Neural cell (in vitro differentiated cells): ENCODE measurements around the gene ALDH1A1. TPM values are rescaled to one million over a fixed set of nuclear protein-coding genes. Genes with fewer than 3 reads are reported as not detected.

Source experiments
- H2AFZ ChIP-seq: fragments of 200-600, 300-800 bp; sonication (generic), shearing (Covaris generic); 2 replicates; pipeline ENCODE4 v1.6.0; 2014; ENCODE audit warnings: low read depth, mild to moderate bottlenecking, antibody characterized with exemption, low read length, moderate library complexity
- H3F3A ChIP-seq: fragments of 200-600 bp; shearing (Covaris generic); 2 replicates; pipeline ENCODE4 v1.6.1; 2016; ENCODE audit warnings: mild to moderate bottlenecking, moderate library complexity, mixed read lengths, antibody characterized with exemption, low read length; ENCODE audit not compliant: insufficient read depth, poor library complexity, severe bottlenecking
- H3K27ac ChIP-seq: fragments of 200-600, 300-800 bp; sonication (generic), shearing (Covaris generic); 2 replicates; pipeline ENCODE4 v1.5.1; 2014; ENCODE audit warnings: mild to moderate bottlenecking, low read length, moderate library complexity
- H3K27me3 ChIP-seq: fragments of 300-800, 200-600 bp; sonication (generic), shearing (Covaris generic); 2 replicates; pipeline ENCODE4 v1.6.0; 2014; ENCODE audit warnings: mild to moderate bottlenecking, low read depth, low read length, moderate library complexity; ENCODE audit not compliant: insufficient read depth
- H3K36me3 ChIP-seq: fragments of 300-800, 200-600 bp; sonication (generic), shearing (Covaris generic); 2 replicates; pipeline ENCODE4 v1.5.1; 2014; ENCODE audit warnings: mild to moderate bottlenecking, antibody characterized with exemption, low read length, moderate library complexity; ENCODE audit not compliant: insufficient read depth
- H3K4me2 ChIP-seq: fragments of 300-800, 200-600 bp; sonication (generic), shearing (Covaris generic); 2 replicates; pipeline ENCODE4 v1.6.0; 2014; ENCODE audit warnings: mild to moderate bottlenecking, low read length
- H3K4me3 ChIP-seq: fragments of 300-800, 200-600 bp; sonication (generic), shearing (Covaris generic); 2 replicates; pipeline ENCODE4 v1.5.1; 2014; ENCODE audit warnings: mild to moderate bottlenecking, low read length, moderate library complexity
- H3K79me2 ChIP-seq: fragments of 200-600 bp; shearing (Covaris generic); replicated peaks from 2 replicates; pipeline ENCODE4 v1.6.0; 2014; ENCODE audit warnings: mild to moderate bottlenecking, low read length, moderate library complexity; ENCODE audit not compliant: insufficient read depth
- H3K9ac ChIP-seq: fragments of 300-800, 200-600 bp; sonication (generic), shearing (Covaris generic); 2 replicates; pipeline ENCODE4 v1.6.1; 2016; ENCODE audit warnings: mild to moderate bottlenecking, low read length, mixed read lengths
- H3K9me2 ChIP-seq: fragments of 200-600 bp; shearing (Covaris generic); 2 replicates; pipeline ENCODE4 v1.6.1; 2016; ENCODE audit warnings: mild to moderate bottlenecking, low read length, mixed read lengths; ENCODE audit not compliant: insufficient read depth
- H3K9me3 ChIP-seq: fragments of 200-600, 300-800 bp; sonication (generic), shearing (Covaris generic); 2 replicates; pipeline ENCODE4 v1.6.1; 2016; ENCODE audit warnings: mild to moderate bottlenecking, mixed run types, low read length, moderate library complexity, mixed read lengths
- H4K20me1 ChIP-seq: fragments of 200-600 bp; shearing (Covaris generic); 2 replicates; pipeline ENCODE4 v1.6.1; 2016; ENCODE audit warnings: mild to moderate bottlenecking, mixed run types; ENCODE audit not compliant: insufficient read depth
- EP300 ChIP-seq: fragments of 450-650 bp; conservative IDR thresholded peaks from 2 replicates; pipeline ENCODE4 v1.6.1; 2014; ENCODE audit warnings: antibody characterized with exemption, mild to moderate bottlenecking, moderate library complexity; ENCODE audit not compliant: poor library complexity, severe bottlenecking
- EZH2 ChIP-seq: fragments of 200-600, 300-800 bp; shearing (Covaris generic), sonication (generic); IDR thresholded peaks from 2 replicates; pipeline ENCODE4 v1.6.1; 2014; ENCODE audit warnings: antibody characterized with exemption, low read length, borderline replicate concordance, mild to moderate bottlenecking; ENCODE audit not compliant: insufficient read depth, poor library complexity, severe bottlenecking
- MXI1 ChIP-seq: fragments of 450-650 bp; conservative IDR thresholded peaks from 2 replicates; pipeline ENCODE4 v1.6.1; 2014; ENCODE audit warnings: antibody characterized with exemption, mild to moderate bottlenecking; ENCODE audit not compliant: poor library complexity, severe bottlenecking
- POLR2AphosphoS5 ChIP-seq: IDR thresholded peaks from 2 replicates; pipeline ENCODE4 v1.6.1; 2012
- RAD21 ChIP-seq: fragments of 450-650 bp; conservative IDR thresholded peaks from 2 replicates; pipeline ENCODE4 v1.6.1; 2014; ENCODE audit warnings: antibody characterized with exemption, mild to moderate bottlenecking, moderate library complexity
- SMC3 ChIP-seq: fragments of 450-650 bp; conservative IDR thresholded peaks from 2 replicates; pipeline ENCODE4 v1.6.1; 2014; ENCODE audit warnings: antibody characterized with exemption, mild to moderate bottlenecking, moderate library complexity; ENCODE audit not compliant: poor library complexity
- TAF1 ChIP-seq: IDR thresholded peaks from 2 replicates; pipeline ENCODE4 v1.6.1; 2012; ENCODE audit warnings: low read depth
- polyA plus RNA-seq: library from polyadenylated mRNA; depleted of rRNA; stranded (reverse); fragments of >200 nt; gene quantifications from 2 replicates; pipeline ENCODE4 v1.2.3, GENCODE V29; 2014
- TF ChIP-seq, protein P1 (sequence below): IDR thresholded peaks from 2 replicates; pipeline ENCODE4 v1.6.1; 2012; ENCODE audit warnings: borderline replicate concordance
- TF ChIP-seq, protein P2 (sequence below): fragments of 450-650 bp; IDR thresholded peaks from 2 replicates; pipeline ENCODE4 v1.5.1; 2014; ENCODE audit warnings: antibody characterized with exemption, mild to moderate bottlenecking, moderate library complexity; ENCODE audit not compliant: poor library complexity, severe bottlenecking

Gene ALDH1A1
- polyA plus RNA-seq, 1 donor from 2014 or later = not detected

GRCh38 chr9:72931897-72932296, 21.0 kb downstream of the ALDH1A1 start:
- H3F3A ChIP-seq = no peaks in the 10 kb centered on the region
- no peak overlapping the region for H2AFZ ChIP-seq
- no peaks in the 10 kb centered on the region for H3K9me3 ChIP-seq
- no peak overlapping the region for H3K4me2 ChIP-seq
- H4K20me1 ChIP-seq = no peaks in the 10 kb centered on the region
- H3K9ac ChIP-seq = no peak overlapping the region
- no peak overlapping the region for H3K27ac ChIP-seq
- H3K9me2 ChIP-seq = no peaks in the 10 kb centered on the region
- no peaks in the 10 kb centered on the region for H3K27me3 ChIP-seq
- H3K36me3 ChIP-seq = no peaks in the 10 kb centered on the region
- no peaks in the 10 kb centered on the region for H3K79me2 ChIP-seq
- TF ChIP-seq SMC3 = no peak
- no peak for TF ChIP-seq MXI1
- TF ChIP-seq, protein P1, sequence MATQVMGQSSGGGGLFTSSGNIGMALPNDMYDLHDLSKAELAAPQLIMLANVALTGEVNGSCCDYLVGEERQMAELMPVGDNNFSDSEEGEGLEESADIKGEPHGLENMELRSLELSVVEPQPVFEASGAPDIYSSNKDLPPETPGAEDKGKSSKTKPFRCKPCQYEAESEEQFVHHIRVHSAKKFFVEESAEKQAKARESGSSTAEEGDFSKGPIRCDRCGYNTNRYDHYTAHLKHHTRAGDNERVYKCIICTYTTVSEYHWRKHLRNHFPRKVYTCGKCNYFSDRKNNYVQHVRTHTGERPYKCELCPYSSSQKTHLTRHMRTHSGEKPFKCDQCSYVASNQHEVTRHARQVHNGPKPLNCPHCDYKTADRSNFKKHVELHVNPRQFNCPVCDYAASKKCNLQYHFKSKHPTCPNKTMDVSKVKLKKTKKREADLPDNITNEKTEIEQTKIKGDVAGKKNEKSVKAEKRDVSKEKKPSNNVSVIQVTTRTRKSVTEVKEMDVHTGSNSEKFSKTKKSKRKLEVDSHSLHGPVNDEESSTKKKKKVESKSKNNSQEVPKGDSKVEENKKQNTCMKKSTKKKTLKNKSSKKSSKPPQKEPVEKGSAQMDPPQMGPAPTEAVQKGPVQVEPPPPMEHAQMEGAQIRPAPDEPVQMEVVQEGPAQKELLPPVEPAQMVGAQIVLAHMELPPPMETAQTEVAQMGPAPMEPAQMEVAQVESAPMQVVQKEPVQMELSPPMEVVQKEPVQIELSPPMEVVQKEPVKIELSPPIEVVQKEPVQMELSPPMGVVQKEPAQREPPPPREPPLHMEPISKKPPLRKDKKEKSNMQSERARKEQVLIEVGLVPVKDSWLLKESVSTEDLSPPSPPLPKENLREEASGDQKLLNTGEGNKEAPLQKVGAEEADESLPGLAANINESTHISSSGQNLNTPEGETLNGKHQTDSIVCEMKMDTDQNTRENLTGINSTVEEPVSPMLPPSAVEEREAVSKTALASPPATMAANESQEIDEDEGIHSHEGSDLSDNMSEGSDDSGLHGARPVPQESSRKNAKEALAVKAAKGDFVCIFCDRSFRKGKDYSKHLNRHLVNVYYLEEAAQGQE = no peak
- TF ChIP-seq POLR2AphosphoS5 = no peak
- TF ChIP-seq EP300 = no peak
- no peak for TF ChIP-seq EZH2
- no peak for TF ChIP-seq TAF1
- TF ChIP-seq RAD21 = no peak
- TF ChIP-seq, protein P2, sequence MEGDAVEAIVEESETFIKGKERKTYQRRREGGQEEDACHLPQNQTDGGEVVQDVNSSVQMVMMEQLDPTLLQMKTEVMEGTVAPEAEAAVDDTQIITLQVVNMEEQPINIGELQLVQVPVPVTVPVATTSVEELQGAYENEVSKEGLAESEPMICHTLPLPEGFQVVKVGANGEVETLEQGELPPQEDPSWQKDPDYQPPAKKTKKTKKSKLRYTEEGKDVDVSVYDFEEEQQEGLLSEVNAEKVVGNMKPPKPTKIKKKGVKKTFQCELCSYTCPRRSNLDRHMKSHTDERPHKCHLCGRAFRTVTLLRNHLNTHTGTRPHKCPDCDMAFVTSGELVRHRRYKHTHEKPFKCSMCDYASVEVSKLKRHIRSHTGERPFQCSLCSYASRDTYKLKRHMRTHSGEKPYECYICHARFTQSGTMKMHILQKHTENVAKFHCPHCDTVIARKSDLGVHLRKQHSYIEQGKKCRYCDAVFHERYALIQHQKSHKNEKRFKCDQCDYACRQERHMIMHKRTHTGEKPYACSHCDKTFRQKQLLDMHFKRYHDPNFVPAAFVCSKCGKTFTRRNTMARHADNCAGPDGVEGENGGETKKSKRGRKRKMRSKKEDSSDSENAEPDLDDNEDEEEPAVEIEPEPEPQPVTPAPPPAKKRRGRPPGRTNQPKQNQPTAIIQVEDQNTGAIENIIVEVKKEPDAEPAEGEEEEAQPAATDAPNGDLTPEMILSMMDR = no peak
- no peak overlapping the region for H3K4me3 ChIP-seq

- Histone ChIP-seq H3K9me2 (no peaks in the 10 kb centered on the region), H2AFZ (no peak overlapping the region), H3K27me3 (no peaks in the 10 kb centered on the region), H3K9ac (no peak overlapping the region), H3K4me3 (no peak overlapping the region), H3K9me3 (no peaks in the 10 kb centered on the region), H4K20me1 (no peaks in the 10 kb centered on the region), H3K4me2 (no peak overlapping the region), H3F3A (no peaks in the 10 kb centered on the region), H3K79me2 (no peaks in the 10 kb centered on the region), H3K36me3 (no peaks in the 10 kb centered on the region), H3K27ac (no peak overlapping the region)
- TF ChIP-seq, protein P2 = no peak
- TF ChIP-seq, protein P1 = no peak
- no peak for TF ChIP-seq SMC3
- TF ChIP-seq EP300 = no peak
- no peak for TF ChIP-seq POLR2AphosphoS5
- no peak for TF ChIP-seq MXI1
- no peak for TF ChIP-seq EZH2
- TF ChIP-seq RAD21 = no peak
- no peak for TF ChIP-seq TAF1
Observed at GRCh38 chr9:72931437-72931836, 21.4 kb downstream of the ALDH1A1 start.
